COLO829 (cell line): ENCODE measurements around the gene ZNG1A.
A peak's percentile ranks its signal among the peaks of the same experiment; 100 is the strongest.
"Not testable (repeated sequence)": the region's sequence is repeated elsewhere in the genome, so short reads cannot be mapped to it uniquely, and the experiment has no call there.

Source experiments
- DNase-seq: peaks from one replicate; pipeline ENCODE4 v3.0.0; 2012; ENCODE audit warnings: low spot score

The ZNG1A gene

GRCh38 chr9:178970-179383 is at the start of gene ZNG1A:
ZNG1A (minus strand) TSS chr9:179056; CDS start chr9:178969, 87 bp downstream.
- DNase-seq, result not testable (repeated sequence)

- no peak for DNase-seq
Measured at GRCh38 chr9:227860-228259, 49.0 kb upstream of the ZNG1A start.

- DNase-seq, result peak; percentile 22
Measured at GRCh38 chr9:224582-225520, 46.0 kb upstream of the ZNG1A start.

GRCh38 chr9:224026-224425 is 45.2 kb upstream of the ZNG1A start:
- DNase-seq, result no peak

GRCh38 chr9:223152-223551 is 44.3 kb upstream of the ZNG1A start:
- DNase-seq, result no peak

GRCh38 chr9:221989-222776 is 43.3 kb upstream of the ZNG1A start:
- no peak for DNase-seq

GRCh38 chr9:219670-220365 is 41.0 kb upstream of the ZNG1A start:
- DNase-seq, result no peak

GRCh38 chr9:219036-219435 is 40.2 kb upstream of the ZNG1A start:
- DNase-seq, result not testable (repeated sequence)

GRCh38 chr9:217950-218349 is 39.1 kb upstream of the ZNG1A start:
- no peak for DNase-seq

GRCh38 chr9:216866-217265 is 38.0 kb upstream of the ZNG1A start:
- DNase-seq, result no peak

- DNase-seq, result no peak
Measured at GRCh38 chr9:215631-216155, 36.8 kb upstream of the ZNG1A start.

GRCh38 chr9:214648-215493 is 36.0 kb upstream of the ZNG1A start, which contains the start of gene DOCK8:
DOCK8 (plus strand) TSS chr9:214865; CDS start chr9:214977, 112 bp downstream.
- DNase-seq, result no peak

GRCh38 chr9:214351-214647 is 35.4 kb upstream of the ZNG1A start:
- no peak for DNase-seq

GRCh38 chr9:213901-214300 is 35.0 kb upstream of the ZNG1A start:
- DNase-seq, result not testable (repeated sequence)

- DNase-seq, result no peak
Measured at GRCh38 chr9:212297-212696, 33.4 kb upstream of the ZNG1A start.

- DNase-seq, result no peak
Measured at GRCh38 chr9:211557-211956, 32.7 kb upstream of the ZNG1A start.

GRCh38 chr9:211036-211435 is 32.2 kb upstream of the ZNG1A start:
- DNase-seq, result no peak

GRCh38 chr9:209143-209758 is 30.4 kb upstream of the ZNG1A start:
- no peak for DNase-seq

- no peak for DNase-seq
Measured at GRCh38 chr9:206481-206880, 27.6 kb upstream of the ZNG1A start.

GRCh38 chr9:199601-200000 is 20.7 kb upstream of the ZNG1A start:
- DNase-seq, result not testable (repeated sequence)
